GM18907 (cell line): ENCODE results near the gene P3H2.
A peak's percentile ranks its signal among the peaks of the same experiment; 100 is the strongest.
"Not testable (repeated sequence)": the region's sequence is repeated elsewhere in the genome, so short reads cannot be mapped to it uniquely, and the experiment has no call there.

Experiments
- ATAC-seq: cut with Tn5 transposase; IDR thresholded peaks from one replicate; pipeline ENCODE4 v1.9.1; 2021; ENCODE audit warnings: mild to moderate bottlenecking, moderate library complexity; ENCODE audit not compliant: unreplicated experiment

Gene P3H2

GRCh38 chr3:189990826-189991225 lies 129.9 kb downstream of the P3H2 start:
- ATAC-seq: no peak

DNA sequence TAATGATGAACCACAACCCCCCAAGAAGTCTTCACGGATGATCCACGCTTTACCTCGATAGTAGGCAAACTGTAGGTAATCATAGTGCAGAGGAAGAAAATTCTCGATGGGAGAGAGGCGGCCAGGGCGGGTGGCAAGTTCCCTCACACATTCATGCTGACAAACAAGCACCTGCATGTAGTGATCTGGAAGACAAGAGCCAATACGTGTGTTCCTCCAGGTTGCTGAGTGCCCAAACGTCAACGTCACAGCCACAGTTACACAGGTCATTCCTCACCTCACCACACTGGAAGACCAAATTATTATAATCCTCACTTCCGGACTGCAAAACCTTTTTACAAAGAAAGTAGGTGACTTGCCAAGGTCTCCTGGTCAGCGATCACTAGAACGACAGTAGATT lies 131.8 kb downstream of the P3H2 start:
- no peak for ATAC-seq

- ATAC-seq: no peak
Observed at GRCh38 chr3:189988322-189988721, 132.4 kb downstream of the P3H2 start.

- no peak for ATAC-seq
Observed at GRCh38 chr3:189985948-189986347, 134.7 kb downstream of the P3H2 start.

GRCh38 chr3:189983612-189984011 lies 137.1 kb downstream of the P3H2 start:
- no peak for ATAC-seq

GRCh38 chr3:189982321-189982945 lies 138.3 kb downstream of the P3H2 start:
- no peak for ATAC-seq

- no peak for ATAC-seq
Observed at GRCh38 chr3:189981668-189982067, 139.0 kb downstream of the P3H2 start.

DNA sequence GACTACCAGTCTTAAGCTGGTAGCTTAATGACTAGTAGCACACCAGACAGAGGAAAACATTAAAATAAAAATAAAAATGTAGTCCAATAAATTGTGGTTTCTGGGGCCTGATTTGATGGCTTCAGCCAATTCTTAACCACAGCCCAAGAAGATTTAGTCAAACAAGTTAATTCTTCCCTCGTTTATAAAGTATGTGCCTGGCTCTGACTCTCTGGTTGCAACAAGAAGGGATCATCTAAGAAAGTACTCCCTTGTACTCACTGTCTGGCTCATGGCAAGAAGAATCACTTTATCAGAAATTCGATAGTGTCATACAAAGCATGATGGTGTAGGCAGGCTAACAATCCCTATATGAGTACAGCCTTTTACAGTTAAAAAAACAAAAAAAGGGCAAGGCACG lies 141.9 kb downstream of the P3H2 start:
- ATAC-seq: no peak

DNA sequence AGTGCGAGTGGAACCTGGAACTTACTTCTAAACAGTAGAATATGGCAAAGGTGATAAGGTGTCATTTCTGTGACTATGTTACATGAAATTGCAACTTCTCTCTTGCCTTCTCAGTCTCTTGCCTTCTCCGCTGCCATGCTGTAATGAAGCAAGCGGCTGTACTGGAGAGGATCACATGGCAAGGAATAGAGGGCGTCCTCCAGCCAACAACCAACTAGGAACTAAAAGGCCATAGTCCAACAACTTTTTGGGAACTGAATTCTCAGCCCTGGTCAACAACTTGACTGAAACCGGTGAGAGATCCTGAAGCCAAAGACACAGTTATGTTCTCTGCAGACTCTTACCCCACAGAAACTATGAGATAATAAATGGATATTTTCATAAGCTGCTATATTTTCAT lies 143.5 kb downstream of the P3H2 start:
- no peak for ATAC-seq

DNA sequence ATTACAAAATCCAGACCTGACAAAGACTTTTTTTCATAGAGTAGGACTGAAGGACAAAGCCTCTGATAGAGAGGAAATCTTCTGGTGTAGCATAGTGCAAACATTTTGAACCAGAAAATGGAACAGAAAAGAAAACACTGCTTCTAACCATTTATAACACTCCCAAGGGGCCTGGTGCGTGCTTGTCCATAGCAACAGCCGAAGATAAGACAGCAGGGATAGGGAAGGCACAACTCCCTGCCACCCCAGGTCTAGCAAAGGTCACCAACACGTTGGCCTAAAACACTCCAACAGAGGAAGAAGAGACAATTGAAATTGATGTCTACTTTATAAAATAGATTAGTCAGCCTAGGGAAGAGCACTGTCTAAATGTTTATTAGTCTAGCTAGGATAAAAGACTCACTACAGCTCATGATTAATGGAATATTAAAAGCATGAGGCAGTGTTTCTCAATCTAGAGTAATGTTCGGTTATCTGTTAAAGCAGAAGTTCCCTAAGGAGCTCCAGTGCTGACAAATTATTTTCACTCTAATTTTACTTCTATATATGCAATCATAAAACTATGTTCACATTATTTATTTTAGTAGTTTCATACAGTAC lies 145.2 kb downstream of the P3H2 start:
- ATAC-seq: no peak

- no peak for ATAC-seq
Observed at GRCh38 chr3:189974359-189974758, 146.3 kb downstream of the P3H2 start.

DNA sequence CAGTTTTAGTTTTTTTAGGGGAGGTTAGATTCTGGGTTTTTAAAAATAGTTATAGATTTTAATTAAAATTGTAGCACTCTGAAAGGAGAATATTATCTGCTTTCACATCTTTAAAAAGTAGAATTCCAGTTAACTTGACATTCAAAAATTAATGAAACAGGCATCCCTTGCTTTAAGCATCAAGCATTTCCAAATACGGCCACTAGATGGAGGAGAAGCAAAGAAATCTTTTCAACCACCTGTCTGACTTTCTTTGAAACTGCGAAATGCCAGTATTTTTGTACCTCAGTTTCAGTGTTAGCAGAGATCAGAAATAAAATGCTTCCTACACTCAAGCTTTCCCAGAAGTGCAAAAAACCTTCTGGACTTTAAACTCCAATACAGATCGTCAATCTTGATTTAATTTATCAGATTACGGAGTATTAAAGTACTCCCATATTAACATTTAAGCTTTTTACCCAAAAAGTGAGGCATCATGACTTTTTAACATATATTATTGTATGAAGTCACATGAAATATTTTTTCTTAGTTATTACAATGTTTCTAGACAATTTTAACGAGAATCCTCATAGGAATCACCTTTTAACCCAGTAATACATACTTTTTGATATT lies 153.3 kb downstream of the P3H2 start:
- ATAC-seq: peak; percentile 81

DNA sequence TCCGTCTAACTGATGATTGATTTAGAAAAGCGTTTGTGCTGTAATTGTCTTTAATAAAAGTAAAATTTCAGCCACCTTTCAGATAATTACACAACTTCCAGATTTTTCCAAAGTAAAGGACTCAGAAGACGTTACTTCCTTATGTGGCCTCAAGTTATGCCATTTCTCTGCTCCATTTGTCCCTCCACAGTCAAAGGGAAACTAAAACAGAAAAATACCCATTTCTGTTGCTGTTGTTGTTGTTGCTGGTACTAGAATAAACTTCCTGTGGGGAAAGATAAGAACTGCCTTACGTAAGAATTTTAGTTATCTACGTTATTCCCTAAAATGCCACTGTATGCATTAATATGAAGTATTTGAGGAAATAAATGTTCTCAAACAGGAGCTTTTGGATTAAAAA lies 153.9 kb downstream of the P3H2 start:
- no peak for ATAC-seq

DNA sequence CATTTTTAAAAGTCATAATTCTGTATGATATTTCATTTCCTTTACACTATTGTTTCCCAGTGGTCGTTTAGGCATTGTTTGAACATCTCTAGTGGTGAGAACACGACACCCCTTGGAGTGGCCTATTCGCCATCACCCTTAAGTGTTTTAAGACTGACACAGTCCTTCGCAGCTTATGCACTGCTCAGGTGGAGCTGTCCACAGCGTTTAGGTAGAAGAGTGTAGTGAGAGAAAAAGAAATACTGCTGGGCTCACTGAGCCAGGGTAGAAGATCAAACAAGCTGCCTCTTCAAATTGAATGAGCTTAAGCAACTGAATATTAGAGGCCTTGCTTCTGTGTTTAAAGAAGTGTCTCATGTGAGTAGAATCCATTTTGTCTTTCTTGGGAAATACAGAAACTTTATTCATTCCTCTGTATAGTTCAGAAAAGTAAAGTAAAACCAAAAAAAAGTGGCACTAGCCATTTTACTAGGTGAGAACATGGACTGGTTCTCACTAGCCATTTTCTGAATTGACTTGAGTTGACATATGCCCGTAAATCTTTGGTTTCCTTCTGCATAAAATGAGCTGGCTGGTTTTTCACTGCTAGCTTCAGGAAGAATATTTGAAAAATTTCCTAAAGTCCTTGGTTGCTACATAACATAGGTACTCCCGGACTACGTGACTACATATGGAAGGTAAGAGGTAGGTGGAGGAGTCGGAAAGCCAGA lies 155.9 kb downstream of the P3H2 start:
- no peak for ATAC-seq

GRCh38 chr3:189962466-189962865 lies 158.2 kb downstream of the P3H2 start:
- ATAC-seq: no peak

- ATAC-seq: peak; percentile 90
Observed at GRCh38 chr3:189961522-189962161, 159.1 kb downstream of the P3H2 start.

DNA sequence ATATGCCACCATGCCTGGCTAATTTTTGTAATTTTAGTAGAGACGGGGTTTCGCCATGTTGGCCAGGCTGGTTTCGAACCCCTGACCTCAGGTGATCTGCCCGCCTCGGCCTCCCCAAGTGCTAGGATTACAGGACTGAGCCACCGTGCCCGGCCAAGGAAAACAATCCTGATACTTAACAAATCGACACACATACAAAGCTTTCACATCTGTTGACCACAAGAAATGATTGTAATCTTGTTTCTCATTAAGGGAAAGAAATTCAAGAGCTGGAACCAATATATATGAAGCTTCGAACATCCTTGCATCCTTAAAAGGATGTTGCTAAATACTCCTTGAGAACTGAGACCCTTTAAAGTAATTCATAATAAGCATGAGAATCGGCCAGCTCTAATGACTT lies 159.6 kb downstream of the P3H2 start:
- ATAC-seq: not testable (repeated sequence)

- ATAC-seq: no peak
Observed at GRCh38 chr3:189954733-189955665, 165.7 kb downstream of the P3H2 start.

- ATAC-seq: no peak
Observed at GRCh38 chr3:189953551-189953950, 167.1 kb downstream of the P3H2 start.

DNA sequence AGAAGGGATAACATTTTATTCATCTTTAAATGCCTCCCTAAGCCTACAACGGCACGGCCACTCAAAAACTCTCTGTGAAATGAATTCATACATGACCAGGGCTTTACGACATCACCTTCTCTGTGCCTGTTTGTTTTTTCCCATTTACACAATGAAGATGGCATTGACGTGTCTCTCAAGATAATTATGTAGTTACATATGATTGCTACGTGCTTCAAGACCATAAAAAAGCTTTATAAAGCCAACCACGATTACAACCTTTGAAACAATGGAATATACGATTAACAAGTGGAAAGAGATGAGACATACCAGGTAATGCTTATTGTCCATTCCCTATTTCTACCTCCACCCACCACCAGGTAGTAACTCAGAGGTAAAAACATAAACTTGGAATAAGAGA lies 168.4 kb downstream of the P3H2 start:
- ATAC-seq: no peak
